Brain microvascular endothelial cell (primary cell): ENCODE results near the gene COL24A1.
"Not testable (repeated sequence)": the region's sequence is repeated elsewhere in the genome, so short reads cannot be mapped to it uniquely, and the experiment has no call there.

Experiments
- DNase-seq: peaks from one replicate; pipeline ENCODE4 v3.0.0-alpha.2; 2020
- H3K27ac ChIP-seq: fragments of 250-450 bp; sonication (Bioruptor Pico); 2 replicates; pipeline ENCODE4 v1.5.1; 2020; ENCODE audit warnings: mild to moderate bottlenecking, moderate library complexity
- H3K27me3 ChIP-seq: fragments of 250-450 bp; sonication (Bioruptor Pico); replicated peaks from 2 replicates; pipeline ENCODE4 v1.5.1; 2020; ENCODE audit warnings: mild to moderate bottlenecking
- H3K36me3 ChIP-seq: fragments of 250-450 bp; sonication (Bioruptor Pico); replicated peaks from 2 replicates; pipeline ENCODE4 v1.5.1; 2020; ENCODE audit warnings: mild to moderate bottlenecking
- H3K4me3 ChIP-seq: 2 replicates; pipeline ENCODE4 v1.5.1; 2011; ENCODE audit warnings: low read depth, mild to moderate bottlenecking, control low read depth, low read length, moderate library complexity
- in situ Hi-C: cut with HindIII; loops from 2 replicates; pipeline ENCODE4 v1.10.0; 2017; ENCODE audit warnings: low sequenced_read_pairs, low pct_ligation_motif_present
- TF ChIP-seq, protein P1 (sequence below): IDR thresholded peaks from 2 replicates; pipeline ENCODE4 v1.5.1; 2011; ENCODE audit warnings: low read depth, mild to moderate bottlenecking, moderate library complexity, low read length, control low read depth, inconsistent platforms; ENCODE audit errors: missing control alignments

COL24A1 gene

GRCh38 chr1:85889870-85890269, 266.7 kb downstream of the COL24A1 start:
- Histone ChIP-seq H3K27ac (no peak overlapping the region), H3K4me3 (no peak overlapping the region), H3K36me3 (no peaks in the 10 kb centered on the region), H3K27me3 (no peaks in the 10 kb centered on the region)
- in situ Hi-C loops: loop anchor here (25.0 kb wide), 1 partner anchor 178 kb away; the partner anchor contains the start of gene ZNHIT6
- DNase-seq: no peak
- TF ChIP-seq, protein P1, sequence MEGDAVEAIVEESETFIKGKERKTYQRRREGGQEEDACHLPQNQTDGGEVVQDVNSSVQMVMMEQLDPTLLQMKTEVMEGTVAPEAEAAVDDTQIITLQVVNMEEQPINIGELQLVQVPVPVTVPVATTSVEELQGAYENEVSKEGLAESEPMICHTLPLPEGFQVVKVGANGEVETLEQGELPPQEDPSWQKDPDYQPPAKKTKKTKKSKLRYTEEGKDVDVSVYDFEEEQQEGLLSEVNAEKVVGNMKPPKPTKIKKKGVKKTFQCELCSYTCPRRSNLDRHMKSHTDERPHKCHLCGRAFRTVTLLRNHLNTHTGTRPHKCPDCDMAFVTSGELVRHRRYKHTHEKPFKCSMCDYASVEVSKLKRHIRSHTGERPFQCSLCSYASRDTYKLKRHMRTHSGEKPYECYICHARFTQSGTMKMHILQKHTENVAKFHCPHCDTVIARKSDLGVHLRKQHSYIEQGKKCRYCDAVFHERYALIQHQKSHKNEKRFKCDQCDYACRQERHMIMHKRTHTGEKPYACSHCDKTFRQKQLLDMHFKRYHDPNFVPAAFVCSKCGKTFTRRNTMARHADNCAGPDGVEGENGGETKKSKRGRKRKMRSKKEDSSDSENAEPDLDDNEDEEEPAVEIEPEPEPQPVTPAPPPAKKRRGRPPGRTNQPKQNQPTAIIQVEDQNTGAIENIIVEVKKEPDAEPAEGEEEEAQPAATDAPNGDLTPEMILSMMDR: no peak

- no peak overlapping the region for H3K27ac ChIP-seq
- TF ChIP-seq, protein P1: no peak
- no peaks in the 10 kb centered on the region for H3K36me3 ChIP-seq
- no peaks in the 10 kb centered on the region for H3K27me3 ChIP-seq
- H3K4me3 ChIP-seq: no peak overlapping the region
- in situ Hi-C loops: loop anchor here (25.0 kb wide), 1 partner anchor 177 kb away; the partner anchor contains the start of gene ZNHIT6
- no peak for DNase-seq
These were observed 267.7 kb downstream of the COL24A1 start for GRCh38 chr1:85888921-85889320.

DNA sequence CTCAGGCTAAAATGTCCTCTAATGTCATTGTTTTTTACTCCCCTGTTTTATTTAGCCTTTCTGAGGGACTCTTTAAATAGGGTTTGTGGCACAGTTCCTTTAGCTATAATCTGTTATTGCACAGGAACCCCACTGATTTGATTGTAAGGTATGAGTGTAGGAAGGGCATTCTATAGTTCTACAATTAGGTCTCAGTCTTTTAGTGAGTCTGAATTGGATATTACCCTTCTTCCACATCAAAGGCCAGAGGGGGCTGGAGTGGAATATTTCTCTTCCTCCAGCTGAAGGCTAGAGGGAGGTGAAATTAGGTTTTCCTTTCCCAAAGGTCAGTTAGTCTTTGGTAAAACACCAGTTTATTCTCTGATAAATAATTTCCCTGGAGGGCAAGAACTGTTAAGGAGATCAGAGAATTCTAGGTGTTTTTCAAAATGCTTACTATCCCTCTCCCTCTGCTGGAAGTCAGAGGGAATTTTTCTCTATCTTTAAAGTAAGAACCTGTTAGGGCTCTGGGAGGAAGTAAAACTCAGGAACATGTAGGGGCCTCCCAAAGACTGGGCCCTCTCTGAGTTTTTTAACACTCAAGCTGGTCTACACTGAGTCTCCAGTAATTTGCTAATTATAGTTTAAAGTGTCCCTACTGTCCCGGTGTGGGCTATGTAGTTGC, 272.1 kb downstream of the COL24A1 start:
- H3K36me3 ChIP-seq: no peaks in the 10 kb centered on the region
- in situ Hi-C loops: loop anchor here (25.0 kb wide), 1 partner anchor 172 kb away; the partner anchor contains the start of gene ZNHIT6
- DNase-seq: no peak
- TF ChIP-seq, protein P1: peak; percentile 61
- H3K27me3 ChIP-seq: no peaks in the 10 kb centered on the region
- H3K27ac ChIP-seq: no peak overlapping the region
- no peak overlapping the region for H3K4me3 ChIP-seq

- H3K36me3 ChIP-seq: no peaks in the 10 kb centered on the region
- no peak for DNase-seq
- H3K27ac ChIP-seq: no peak overlapping the region
- no peaks in the 10 kb centered on the region for H3K27me3 ChIP-seq
- no peak overlapping the region for H3K4me3 ChIP-seq
- in situ Hi-C loops: no loop called here
- TF ChIP-seq, protein P1: no peak
These were observed 289.4 kb downstream of the COL24A1 start for GRCh38 chr1:85867189-85867588.

GRCh38 chr1:85865213-85865612, 291.4 kb downstream of the COL24A1 start:
- no peak overlapping the region for H3K27ac ChIP-seq
- H3K36me3 ChIP-seq: no peaks in the 10 kb centered on the region
- H3K27me3 ChIP-seq: no peaks in the 10 kb centered on the region
- in situ Hi-C loops: no loop called here
- TF ChIP-seq, protein P1: no peak
- H3K4me3 ChIP-seq: no peak overlapping the region
- DNase-seq: no peak

- Histone ChIP-seq H3K36me3 (no peaks in the 10 kb centered on the region), H3K27me3 (no peaks in the 10 kb centered on the region), H3K27ac (no peak overlapping the region), H3K4me3 (no peak overlapping the region)
- in situ Hi-C loops: no loop called here
- TF ChIP-seq, protein P1: no peak
- DNase-seq: no peak
These were observed 291.8 kb downstream of the COL24A1 start for GRCh38 chr1:85864727-85865126.

- H3K4me3 ChIP-seq, DNase-seq, H3K27me3 ChIP-seq, in situ Hi-C loops, H3K36me3 ChIP-seq, H3K27ac ChIP-seq: not testable (repeated sequence)
These were observed 292.9 kb downstream of the COL24A1 start for GRCh38 chr1:85863639-85864038.
